ENCODE data around the gene CHSY1. TPM values are rescaled to one million over a fixed set of nuclear protein-coding genes. Genes with fewer than 3 reads are reported as not detected.
A peak's percentile ranks its signal among the peaks of the same experiment; 100 is the strongest.

Gene CHSY1
- total RNA-seq, 6 experiments from 2014 or later, result 4.9 to 12.6 (median 7.2) TPM

DNA sequence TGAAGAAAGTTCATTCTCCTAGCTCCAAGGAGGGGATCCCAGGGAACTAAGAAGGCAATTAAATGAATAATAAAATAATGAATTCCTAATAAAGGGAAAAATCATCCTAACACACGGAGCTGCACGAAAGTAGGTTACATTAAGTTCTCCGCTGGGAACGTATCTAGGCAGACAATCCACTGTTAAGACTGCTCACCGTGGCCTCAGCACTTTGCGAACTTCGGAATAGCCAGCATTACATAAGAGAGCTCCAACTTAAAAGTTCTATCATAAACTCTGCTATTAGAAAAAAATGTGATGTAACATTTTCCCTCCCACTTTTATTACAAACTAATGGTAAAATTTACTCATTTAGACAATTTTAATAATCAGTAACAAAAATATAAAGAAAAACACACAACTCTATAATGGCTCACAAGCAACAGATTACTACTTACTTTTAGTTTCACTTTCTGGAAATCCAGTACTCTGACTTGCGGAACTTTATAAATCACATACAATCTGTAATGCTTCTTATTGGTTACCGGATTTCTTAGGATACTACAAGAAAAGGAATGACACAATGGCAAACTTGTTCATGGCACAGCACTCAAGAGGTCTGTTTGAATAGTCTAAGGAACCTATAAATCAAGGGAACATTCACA is 34.7 kb upstream of the CHSY1 start:
- intact Hi-C loops (cut with DNase I), result no loop called here
- H3K4me3 ChIP-seq, result peak overlapping the region in 2 of 3 donors; percentile 38 to 41
- H3K27ac ChIP-seq, result peak overlapping the region in 2 of 3 donors; percentile 54 to 60
- DNase-seq, result no peak
- 33% methylated on average over 9 of the region's 9 CpGs for WGBS (ENCODE audit: insufficient coverage, low coverage, low lambda C conversion rate, missing lambda C conversion rate)
- H3K36me3 ChIP-seq, result peaks cover 0 to 47% (median 20%) of the 10 kb centered on the region in 4 donors
- peak; percentile 67 to 82 (median 72) for ATAC-seq
- no peaks in the 10 kb centered on the region for H3K4me1 ChIP-seq
- no peaks in the 10 kb centered on the region for H3K27me3 ChIP-seq
- no peaks in the 10 kb centered on the region for H3K9me3 ChIP-seq
- TF ChIP-seq POLR2A (IDR thresholded peaks at IDR 0.05), result no peak
- TF ChIP-seq, protein P1, sequence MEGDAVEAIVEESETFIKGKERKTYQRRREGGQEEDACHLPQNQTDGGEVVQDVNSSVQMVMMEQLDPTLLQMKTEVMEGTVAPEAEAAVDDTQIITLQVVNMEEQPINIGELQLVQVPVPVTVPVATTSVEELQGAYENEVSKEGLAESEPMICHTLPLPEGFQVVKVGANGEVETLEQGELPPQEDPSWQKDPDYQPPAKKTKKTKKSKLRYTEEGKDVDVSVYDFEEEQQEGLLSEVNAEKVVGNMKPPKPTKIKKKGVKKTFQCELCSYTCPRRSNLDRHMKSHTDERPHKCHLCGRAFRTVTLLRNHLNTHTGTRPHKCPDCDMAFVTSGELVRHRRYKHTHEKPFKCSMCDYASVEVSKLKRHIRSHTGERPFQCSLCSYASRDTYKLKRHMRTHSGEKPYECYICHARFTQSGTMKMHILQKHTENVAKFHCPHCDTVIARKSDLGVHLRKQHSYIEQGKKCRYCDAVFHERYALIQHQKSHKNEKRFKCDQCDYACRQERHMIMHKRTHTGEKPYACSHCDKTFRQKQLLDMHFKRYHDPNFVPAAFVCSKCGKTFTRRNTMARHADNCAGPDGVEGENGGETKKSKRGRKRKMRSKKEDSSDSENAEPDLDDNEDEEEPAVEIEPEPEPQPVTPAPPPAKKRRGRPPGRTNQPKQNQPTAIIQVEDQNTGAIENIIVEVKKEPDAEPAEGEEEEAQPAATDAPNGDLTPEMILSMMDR (IDR thresholded peaks at IDR 0.05), result no peak

DNA sequence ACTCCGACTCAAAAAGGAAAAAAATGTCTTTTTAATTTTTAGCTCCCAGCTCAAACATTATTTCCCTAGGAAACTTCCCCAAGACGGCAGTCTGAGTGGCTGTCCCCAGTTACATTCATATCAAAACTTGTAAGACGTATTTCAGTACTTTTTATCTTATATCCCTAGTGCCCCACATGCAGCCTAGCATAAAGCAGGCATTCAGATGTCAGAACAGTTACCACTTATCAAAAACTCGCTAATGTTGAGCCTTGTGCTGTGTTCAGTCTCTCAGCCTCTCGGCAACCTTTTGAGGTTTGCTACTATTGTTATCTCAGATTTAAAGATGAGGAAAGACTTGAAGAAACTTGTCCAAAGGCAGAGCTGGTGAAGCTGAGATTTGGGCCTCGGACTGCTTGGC is 32.1 kb upstream of the CHSY1 start:
- Histone ChIP-seq H3K36me3 (peaks cover 0 to 52% (median 22%) of the 10 kb centered on the region in 4 donors), H3K4me3 (no peak overlapping the region), H3K4me1 (peaks cover 0 to 20% (median 6%) of the 10 kb centered on the region in 4 donors), H3K27me3 (no peaks in the 10 kb centered on the region), H3K27ac (no peak overlapping the region), H3K9me3 (no peaks in the 10 kb centered on the region)
- DNase-seq, result no peak
- intact Hi-C loops (cut with DNase I), result no loop called here
- WGBS (ENCODE audit: insufficient coverage, low coverage, low lambda C conversion rate, missing lambda C conversion rate), result 74% methylated on average over 6 of the region's 6 CpGs
- no peak for ATAC-seq
- TF ChIP-seq POLR2A (IDR thresholded peaks at IDR 0.05), result no peak
- TF ChIP-seq, protein P1 (IDR thresholded peaks at IDR 0.05), result no peak

DNA sequence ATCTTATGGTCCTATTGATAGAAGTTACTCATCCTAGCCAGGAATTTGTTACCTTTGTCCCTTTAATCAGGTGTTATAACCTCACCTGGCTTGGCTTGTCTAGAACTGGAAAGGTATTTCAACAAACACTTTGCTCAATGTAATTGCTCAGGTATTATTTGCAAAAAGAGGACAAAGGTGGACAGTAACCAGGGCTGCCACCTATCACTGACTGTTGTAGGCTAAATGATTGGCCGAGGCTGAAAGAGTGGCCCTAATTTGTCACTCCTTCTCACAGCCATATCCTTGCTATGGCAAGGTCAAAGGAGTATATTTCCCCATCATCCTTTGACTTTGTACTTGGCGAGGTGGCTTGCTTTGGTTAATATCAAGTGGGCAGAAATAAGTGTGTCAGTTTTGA is 28.2 kb upstream of the CHSY1 start:
- no peak overlapping the region for H3K4me3 ChIP-seq
- peaks cover 0 to 38% (median 13%) of the 10 kb centered on the region in 4 donors for H3K36me3 ChIP-seq
- H3K27ac ChIP-seq, result peak overlapping the region in 2 of 3 donors; percentile 47 to 73
- no peaks in the 10 kb centered on the region for H3K27me3 ChIP-seq
- WGBS (ENCODE audit: insufficient coverage, low coverage, low lambda C conversion rate, missing lambda C conversion rate), result 34% methylated on average over 2 of the region's 2 CpGs
- intact Hi-C loops (cut with DNase I), result no loop called here
- H3K9me3 ChIP-seq, result no peaks in the 10 kb centered on the region
- H3K4me1 ChIP-seq, result peaks cover 0 to 33% (median 13%) of the 10 kb centered on the region in 4 donors
- ATAC-seq (peak; percentile 3 to 60 (median 42)), DNase-seq (peak in 1 of 3 donors; percentile 76)
- TF ChIP-seq, protein P1 (IDR thresholded peaks at IDR 0.05), result no peak
- no peak for TF ChIP-seq POLR2A (IDR thresholded peaks at IDR 0.05)

DNA sequence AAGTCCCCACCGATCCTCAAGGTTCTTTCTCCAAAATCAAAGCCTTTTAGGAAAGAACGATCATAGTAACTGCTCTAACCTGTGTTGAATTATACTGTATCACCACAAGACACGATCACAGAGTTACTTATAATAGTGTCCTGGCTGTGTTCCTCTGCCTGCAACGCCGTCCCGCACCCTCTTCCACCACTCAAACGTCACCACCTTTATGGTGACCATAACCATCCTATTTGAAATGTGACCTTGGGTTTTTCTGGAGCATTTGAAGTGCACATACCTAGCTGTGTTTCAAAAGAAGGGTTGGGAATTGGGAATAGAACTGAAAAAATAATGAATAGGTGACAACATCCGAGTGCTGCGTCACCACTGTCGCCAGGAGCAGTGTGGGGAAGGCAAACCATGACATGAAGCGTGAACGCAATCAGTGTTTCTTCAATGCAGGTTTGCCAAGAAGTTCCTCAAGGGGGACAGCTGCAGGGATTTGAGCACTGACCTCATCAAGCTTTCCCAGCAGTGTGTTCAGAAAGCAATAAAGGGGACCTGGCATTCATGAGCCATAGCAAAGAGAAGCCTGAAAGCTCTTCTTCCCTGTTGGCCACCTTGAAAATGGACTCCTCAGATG is 26.2 kb upstream of the CHSY1 start:
- WGBS (ENCODE audit: insufficient coverage, low coverage, low lambda C conversion rate, missing lambda C conversion rate), result 82% methylated on average over 8 of the region's 12 CpGs

More for the DNA sequence above, 26.2 kb upstream of the CHSY1 start:
- ATAC-seq (no peak), DNase-seq (no peak)
- H3K27ac ChIP-seq, result peak overlapping the region in 2 of 3 donors; percentile 20 to 54
- peaks cover 17 to 41% (median 19%) of the 10 kb centered on the region in 4 donors for H3K36me3 ChIP-seq
- H3K4me3 ChIP-seq, result peak overlapping the region in 2 of 3 donors; percentile 94
- H3K4me1 ChIP-seq, result peaks cover 0 to 33% (median 13%) of the 10 kb centered on the region in 4 donors
- intact Hi-C loops (cut with DNase I), result no loop called here
- no peaks in the 10 kb centered on the region for H3K9me3 ChIP-seq
- TF ChIP-seq POLR2A (IDR thresholded peaks at IDR 0.05), result no peak
- TF ChIP-seq, protein P1 (IDR thresholded peaks at IDR 0.05), result no peak
- H3K27me3 ChIP-seq, result no peaks in the 10 kb centered on the region

Measured in right lobe of liver (tissue), 6 donors.